ENCODE results near the gene NOTCH4. TPM values are rescaled to one million over a fixed set of nuclear protein-coding genes. Genes with fewer than 3 reads are reported as not detected.

NOTCH4 gene
- total and polyA plus RNA-seq, 2 of the 4 experiments (the other 2 are of a cell fraction): 0.96 to 1.3 TPM

DNA sequence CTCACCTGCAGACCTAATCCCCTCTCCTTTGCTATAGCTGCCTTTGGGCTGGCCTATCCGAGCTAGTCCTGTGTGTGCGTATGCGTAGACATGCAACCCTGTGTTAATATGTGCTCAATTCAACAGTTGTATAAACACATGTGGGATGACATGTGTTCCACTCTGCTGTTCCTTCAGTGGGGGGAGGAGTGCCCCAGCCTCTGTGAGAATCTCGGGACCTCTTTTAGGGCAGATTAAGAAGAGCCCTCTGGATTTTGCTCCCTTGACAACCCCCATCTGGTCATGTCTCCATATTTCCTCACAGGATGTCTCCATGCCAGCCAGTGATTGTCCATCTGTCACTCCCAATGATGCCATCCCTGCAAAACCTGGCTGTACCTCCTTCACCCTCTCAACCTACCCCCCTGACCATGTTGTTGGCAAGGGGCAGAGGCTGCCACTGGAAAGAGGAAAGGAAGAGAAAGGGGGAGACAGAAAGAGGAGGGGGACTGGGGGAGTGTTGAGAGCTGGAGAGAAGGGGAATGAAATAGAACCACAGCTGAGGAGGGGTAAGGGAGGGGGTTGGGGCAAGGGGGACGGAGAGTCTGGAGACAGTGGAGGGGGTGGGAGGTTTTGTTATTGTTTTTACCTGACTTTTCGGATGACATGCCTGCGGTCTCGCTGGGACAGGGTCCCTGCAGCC, 72.5 kb downstream of the NOTCH4 start:
- H3K79me1 ChIP-seq (ENCODE audit: low read depth in 1 of 2, low read length in 2 of 2): peaks cover 6 to 34% of the 10 kb centered on the region in 2 experiments
- H4K91ac ChIP-seq (ENCODE audit: insufficient read depth, low read depth, low read length): no peak overlapping the region
- no peak overlapping the region for H3K23ac ChIP-seq (ENCODE audit: low read depth, low read length)
- no peak overlapping the region for H4K5ac ChIP-seq (ENCODE audit: low read depth, low read length)
- no peaks in the 10 kb centered on the region for H4K20me1 ChIP-seq (ENCODE audit: insufficient read depth, low read length)
- no peak for ATAC-seq (ENCODE audit: low read depth)
- peaks cover 20% of the 10 kb centered on the region for H3K27me3 ChIP-seq (ENCODE audit: control insufficient read depth, insufficient read depth, low read length)
- H3K4me3 ChIP-seq (ENCODE audit: insufficient read depth, low read depth, low read length): peak overlapping the region; percentile 46
- in situ Hi-C loops (cut with MboI; ENCODE audit: low sequenced_read_pairs): no loop called here
- peak overlapping the region; percentile 15 for H3K9ac ChIP-seq (ENCODE audit: low read depth, low read length)
- H2BK5ac ChIP-seq (ENCODE audit: low read depth, low read length, poor library complexity, severe bottlenecking): no peak overlapping the region
- no peak overlapping the region for H2BK120ac ChIP-seq (ENCODE audit: low read depth, low read length)
- H3K4me2 ChIP-seq (ENCODE audit: low read depth, low read length): peak overlapping the region; percentile 85
- BruUV-seq (replicated peaks): no TSS peak
- TF ChIP-seq, protein P1, sequence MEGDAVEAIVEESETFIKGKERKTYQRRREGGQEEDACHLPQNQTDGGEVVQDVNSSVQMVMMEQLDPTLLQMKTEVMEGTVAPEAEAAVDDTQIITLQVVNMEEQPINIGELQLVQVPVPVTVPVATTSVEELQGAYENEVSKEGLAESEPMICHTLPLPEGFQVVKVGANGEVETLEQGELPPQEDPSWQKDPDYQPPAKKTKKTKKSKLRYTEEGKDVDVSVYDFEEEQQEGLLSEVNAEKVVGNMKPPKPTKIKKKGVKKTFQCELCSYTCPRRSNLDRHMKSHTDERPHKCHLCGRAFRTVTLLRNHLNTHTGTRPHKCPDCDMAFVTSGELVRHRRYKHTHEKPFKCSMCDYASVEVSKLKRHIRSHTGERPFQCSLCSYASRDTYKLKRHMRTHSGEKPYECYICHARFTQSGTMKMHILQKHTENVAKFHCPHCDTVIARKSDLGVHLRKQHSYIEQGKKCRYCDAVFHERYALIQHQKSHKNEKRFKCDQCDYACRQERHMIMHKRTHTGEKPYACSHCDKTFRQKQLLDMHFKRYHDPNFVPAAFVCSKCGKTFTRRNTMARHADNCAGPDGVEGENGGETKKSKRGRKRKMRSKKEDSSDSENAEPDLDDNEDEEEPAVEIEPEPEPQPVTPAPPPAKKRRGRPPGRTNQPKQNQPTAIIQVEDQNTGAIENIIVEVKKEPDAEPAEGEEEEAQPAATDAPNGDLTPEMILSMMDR (conservative IDR thresholded peaks at IDR 0.05; ENCODE audit: low read depth, low read length): no peak
- 0 out of 2 replicates have a peak overlapping the region, but pooled peaks have one; percentile 25 for H2AK5ac ChIP-seq (ENCODE audit: low read depth, low read length)
- H3K9me1 ChIP-seq (ENCODE audit: insufficient read depth, low read length): 0 out of 2 replicates have a peak, but pooled peaks cover 4% of the 10 kb centered on the region
- H2AFZ ChIP-seq (replicated peaks; ENCODE audit: low read length, poor library complexity): peak overlapping the region; percentile 73
- peaks cover 2% of the 10 kb centered on the region; the same call in 1 of the 2 replicates for H3K36me3 ChIP-seq (ENCODE audit: control insufficient read depth, insufficient read depth, low read length)
- H3K56ac ChIP-seq (ENCODE audit: extremely low read depth, insufficient read depth, low read length): no peak overlapping the region
- no peak overlapping the region for H3K18ac ChIP-seq (ENCODE audit: low read depth, low read length)
- H3K4me1 ChIP-seq (ENCODE audit: control insufficient read depth, insufficient read depth, low read length): peaks cover 24% of the 10 kb centered on the region
- H3K27ac ChIP-seq (ENCODE audit: insufficient read depth, low read length): no peak overlapping the region
- ChIA-PET POLR2A (ENCODE audit: unreplicated experiment) (no interaction called here), CTCF (no interaction called here)
- WGBS, 2 experiments (ENCODE audit: extremely low coverage in 2 of 2, insufficient read length in 1 of 2): no CpG with 5 or more reads among the region's 8 CpGs
- H3K9me3 ChIP-seq (ENCODE audit: control insufficient read depth, insufficient read depth, low read length): peaks cover 2% of the 10 kb centered on the region; the same call in 1 of the 2 replicates
- H3K4ac ChIP-seq (ENCODE audit: low read depth, low read length): no peak overlapping the region; the same call in 1 of the 2 replicates
- intact Hi-C loops (cut with micrococcal nuclease): loop anchor here (5.0 to 10.0 kb wide), 2 partner anchors 107 to 249 kb away; partner anchors contain the start of gene ZBTB12
- DNase-seq: no peak
- no peak overlapping the region for H2BK15ac ChIP-seq (ENCODE audit: low read depth, low read length)
- no peak overlapping the region; the same call in 1 of the 2 replicates for H2BK20ac ChIP-seq (ENCODE audit: low read depth, low read length)
- no peak overlapping the region for H4K8ac ChIP-seq (ENCODE audit: low read depth in 2 of 2, low read length in 2 of 2)
- dilution Hi-C loops (cut with HindIII; ENCODE audit: low sequenced_read_pairs, unreplicated experiment): no loop called here
- peak overlapping the region; percentile 48 for H2AK9ac ChIP-seq (replicated peaks; ENCODE audit: low read depth, low read length, poor library complexity)
- H3K14ac ChIP-seq (replicated peaks; ENCODE audit: low read depth, low read length): 0 out of 2 replicates have a peak overlapping the region, but pooled peaks have one; percentile 12
